ENCODE results near the gene CPSF2.

DNA sequence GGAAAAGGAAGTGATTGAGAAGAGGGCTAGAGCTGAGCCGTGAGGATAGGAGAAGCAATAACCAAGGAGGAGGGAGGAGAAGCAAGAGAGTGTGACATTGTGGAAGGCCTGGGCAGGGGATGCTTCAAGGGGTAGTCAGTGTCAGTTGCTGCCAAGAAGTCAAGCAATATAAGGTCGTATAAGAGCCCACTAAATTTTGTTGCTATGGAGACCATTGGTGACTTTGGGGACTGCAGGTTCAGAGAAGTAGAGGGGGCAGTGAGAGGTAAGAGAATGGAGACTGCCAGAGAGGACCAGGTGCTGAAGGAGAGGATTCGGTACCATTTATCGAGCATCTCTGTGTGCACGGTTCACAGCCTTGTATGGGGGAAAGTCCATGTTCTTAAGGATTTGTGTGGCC, 12.3 kb upstream of the CPSF2 start:
- no peak for TF ChIP-seq EZH2phosphoT487 (IDR thresholded peaks at IDR 0.05; ENCODE audit: borderline replicate concordance, low read length)
- TF ChIP-seq, protein P1, sequence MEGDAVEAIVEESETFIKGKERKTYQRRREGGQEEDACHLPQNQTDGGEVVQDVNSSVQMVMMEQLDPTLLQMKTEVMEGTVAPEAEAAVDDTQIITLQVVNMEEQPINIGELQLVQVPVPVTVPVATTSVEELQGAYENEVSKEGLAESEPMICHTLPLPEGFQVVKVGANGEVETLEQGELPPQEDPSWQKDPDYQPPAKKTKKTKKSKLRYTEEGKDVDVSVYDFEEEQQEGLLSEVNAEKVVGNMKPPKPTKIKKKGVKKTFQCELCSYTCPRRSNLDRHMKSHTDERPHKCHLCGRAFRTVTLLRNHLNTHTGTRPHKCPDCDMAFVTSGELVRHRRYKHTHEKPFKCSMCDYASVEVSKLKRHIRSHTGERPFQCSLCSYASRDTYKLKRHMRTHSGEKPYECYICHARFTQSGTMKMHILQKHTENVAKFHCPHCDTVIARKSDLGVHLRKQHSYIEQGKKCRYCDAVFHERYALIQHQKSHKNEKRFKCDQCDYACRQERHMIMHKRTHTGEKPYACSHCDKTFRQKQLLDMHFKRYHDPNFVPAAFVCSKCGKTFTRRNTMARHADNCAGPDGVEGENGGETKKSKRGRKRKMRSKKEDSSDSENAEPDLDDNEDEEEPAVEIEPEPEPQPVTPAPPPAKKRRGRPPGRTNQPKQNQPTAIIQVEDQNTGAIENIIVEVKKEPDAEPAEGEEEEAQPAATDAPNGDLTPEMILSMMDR (IDR thresholded peaks at IDR 0.05; ENCODE audit: low read depth, low read length, poor library complexity, severe bottlenecking), result no peak
